Subcutaneous adipose tissue (tissue), 4 donors: ENCODE measurements around the gene ZG16B. TPM values are rescaled to one million over a fixed set of nuclear protein-coding genes. Genes with fewer than 3 reads are reported as not detected.

Experiments used
- total RNA-seq, 4 donors: library from RNA; depleted of rRNA; stranded (reverse); fragments of >200 nt; gene quantifications; one replicate each; pipeline ENCODE4 v1.1.0, GENCODE V29; 2016
- TF ChIP-seq, protein P1 (sequence below): fragments of 450-650 bp; IDR thresholded peaks from one replicate; pipeline ENCODE4 v1.5.1; 2016; ENCODE audit warnings: low read depth, mild to moderate bottlenecking, control low read depth, antibody characterized with exemption, moderate library complexity

The ZG16B gene
- total RNA-seq, 4 donors from 2014 or later, result 3.1 TPM; not detected in 3

DNA sequence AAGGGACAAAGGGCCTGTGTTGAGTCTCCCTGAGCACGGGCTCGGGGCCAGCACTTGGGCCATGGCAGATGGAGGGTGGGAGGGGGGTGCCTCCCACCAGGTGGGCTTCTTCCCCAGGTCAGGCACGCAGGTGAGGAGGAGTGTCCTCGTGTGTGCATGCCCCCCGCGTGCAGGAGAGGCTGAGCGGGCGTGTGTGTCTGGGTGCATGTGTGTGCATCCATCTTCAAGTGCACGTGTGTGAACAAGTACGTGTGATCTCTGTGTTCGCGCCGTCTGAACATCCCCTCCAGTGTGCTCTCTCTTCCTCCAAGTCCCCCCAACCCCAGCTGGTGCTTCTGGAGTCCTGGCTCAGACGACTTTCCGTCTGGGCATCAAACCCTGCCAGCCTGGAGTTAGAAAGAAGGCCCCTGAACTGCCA is 2.7 kb upstream of the ZG16B start:
- TF ChIP-seq, protein P1, sequence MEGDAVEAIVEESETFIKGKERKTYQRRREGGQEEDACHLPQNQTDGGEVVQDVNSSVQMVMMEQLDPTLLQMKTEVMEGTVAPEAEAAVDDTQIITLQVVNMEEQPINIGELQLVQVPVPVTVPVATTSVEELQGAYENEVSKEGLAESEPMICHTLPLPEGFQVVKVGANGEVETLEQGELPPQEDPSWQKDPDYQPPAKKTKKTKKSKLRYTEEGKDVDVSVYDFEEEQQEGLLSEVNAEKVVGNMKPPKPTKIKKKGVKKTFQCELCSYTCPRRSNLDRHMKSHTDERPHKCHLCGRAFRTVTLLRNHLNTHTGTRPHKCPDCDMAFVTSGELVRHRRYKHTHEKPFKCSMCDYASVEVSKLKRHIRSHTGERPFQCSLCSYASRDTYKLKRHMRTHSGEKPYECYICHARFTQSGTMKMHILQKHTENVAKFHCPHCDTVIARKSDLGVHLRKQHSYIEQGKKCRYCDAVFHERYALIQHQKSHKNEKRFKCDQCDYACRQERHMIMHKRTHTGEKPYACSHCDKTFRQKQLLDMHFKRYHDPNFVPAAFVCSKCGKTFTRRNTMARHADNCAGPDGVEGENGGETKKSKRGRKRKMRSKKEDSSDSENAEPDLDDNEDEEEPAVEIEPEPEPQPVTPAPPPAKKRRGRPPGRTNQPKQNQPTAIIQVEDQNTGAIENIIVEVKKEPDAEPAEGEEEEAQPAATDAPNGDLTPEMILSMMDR, result no peak

DNA sequence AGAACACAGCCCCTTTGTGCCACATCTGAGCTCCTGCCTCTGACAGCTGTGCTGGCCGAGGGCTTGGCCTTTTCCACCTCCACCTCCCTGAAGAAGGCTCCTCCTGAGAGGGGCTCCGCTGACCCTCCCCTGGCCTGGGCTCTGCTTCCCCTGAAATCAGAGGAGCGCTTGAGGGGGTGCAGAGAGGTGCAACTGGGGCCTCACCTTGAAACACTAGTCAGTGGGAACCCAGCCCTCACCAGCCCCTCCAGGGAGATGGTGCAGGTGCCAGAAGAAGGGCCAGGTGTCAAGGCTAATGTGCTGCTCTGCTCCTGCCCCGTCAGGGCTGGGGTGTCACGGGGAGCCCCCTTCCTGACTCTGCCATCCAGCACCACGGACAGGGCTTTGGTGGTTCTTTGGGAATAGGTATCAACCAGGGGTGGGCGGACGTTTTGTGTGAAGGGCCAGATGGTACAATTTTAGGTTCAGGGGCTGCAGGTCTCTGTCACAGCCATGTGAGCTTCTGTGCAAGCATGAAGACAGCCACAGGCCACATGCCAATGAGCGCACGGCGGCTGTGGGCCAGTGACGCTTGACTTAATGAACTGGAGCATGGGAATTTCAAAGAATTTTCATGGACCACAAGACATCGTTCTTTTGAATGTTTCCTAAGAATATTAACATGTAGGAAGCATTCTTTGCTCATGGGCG is 2.1 kb upstream of the ZG16B start:
- TF ChIP-seq, protein P1, result no peak

DNA sequence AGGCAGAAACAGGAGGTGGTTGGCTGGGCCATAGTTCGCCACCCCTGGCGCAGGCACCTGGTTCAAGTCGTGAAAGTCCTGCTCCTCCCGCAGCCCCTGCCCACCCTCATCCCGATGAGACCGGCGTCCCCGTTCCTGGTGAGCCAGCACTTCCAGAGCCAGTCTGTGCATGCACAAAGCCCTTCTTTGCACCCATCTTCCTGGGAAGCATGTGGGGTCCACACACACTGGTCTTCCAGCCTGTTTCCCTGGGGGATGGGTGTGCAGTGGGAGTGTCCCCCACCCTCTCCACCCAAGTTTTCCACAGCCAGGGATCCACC is 1.6 kb upstream of the ZG16B start:
- TF ChIP-seq, protein P1, result no peak

DNA sequence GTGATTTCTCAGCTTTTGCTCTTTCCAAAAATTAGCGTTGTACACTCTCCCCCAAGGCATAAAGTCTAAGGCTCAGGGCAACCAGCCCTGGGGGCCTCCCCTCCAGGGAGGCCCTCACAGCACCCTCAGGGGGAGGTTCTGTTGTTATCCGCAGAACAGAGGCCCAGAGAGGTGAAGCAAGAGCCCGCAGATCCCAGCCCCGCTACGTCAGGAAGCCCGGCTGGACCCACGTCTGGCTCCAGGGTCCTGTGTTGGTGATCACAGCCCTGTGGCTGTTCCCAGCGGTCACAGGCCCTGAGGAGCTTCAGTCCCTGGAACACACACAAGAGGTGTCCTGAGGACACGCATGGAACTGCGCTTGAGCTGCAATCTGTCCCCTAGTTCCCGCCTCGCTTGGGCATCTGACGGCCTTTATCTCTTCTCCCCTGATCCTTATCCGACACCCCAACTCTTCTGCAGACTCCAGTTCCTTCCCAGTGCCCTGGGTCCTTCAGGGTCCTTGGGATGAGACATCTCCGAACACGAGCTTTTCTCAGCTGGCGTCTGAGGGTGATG is 1.1 kb upstream of the ZG16B start:
- TF ChIP-seq, protein P1, result no peak

DNA sequence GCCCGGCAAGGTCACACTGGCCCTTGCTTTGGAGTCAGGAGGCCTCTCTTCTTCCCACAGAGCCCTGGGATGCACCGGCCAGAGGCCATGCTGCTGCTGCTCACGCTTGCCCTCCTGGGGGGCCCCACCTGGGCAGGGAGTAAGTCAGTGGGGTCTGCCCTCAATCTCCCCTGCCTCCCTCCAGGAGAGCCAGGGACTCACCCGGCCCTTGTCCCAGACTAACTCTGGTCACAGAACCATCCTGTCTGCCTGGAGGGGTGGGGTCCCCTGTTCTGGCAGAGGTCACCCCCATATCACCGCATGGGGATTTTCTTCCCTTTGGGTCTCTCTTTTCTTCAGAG is 222 bp downstream of the ZG16B start:
- TF ChIP-seq, protein P1, result no peak

DNA sequence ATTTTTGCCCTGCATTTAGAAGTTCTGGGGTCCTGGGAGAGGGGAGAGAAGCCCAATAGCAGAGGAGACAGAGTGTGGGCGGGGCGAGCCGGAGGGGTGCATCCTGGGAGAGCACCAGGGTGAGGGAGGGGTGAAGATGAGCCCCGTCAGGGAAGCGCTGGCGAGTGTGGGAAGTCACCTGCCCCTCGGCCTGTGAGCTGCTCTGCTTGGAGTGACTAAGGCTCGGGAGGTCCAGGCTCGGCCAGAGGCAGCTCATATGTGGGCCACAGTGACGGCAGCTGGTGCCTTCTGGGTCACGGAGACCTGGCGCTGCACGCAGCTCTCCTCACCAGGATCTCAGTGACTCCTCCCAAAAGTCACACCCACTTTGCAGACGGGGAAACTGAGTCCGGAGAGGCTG is 1.1 kb downstream of the ZG16B start:
- TF ChIP-seq, protein P1, result no peak

DNA sequence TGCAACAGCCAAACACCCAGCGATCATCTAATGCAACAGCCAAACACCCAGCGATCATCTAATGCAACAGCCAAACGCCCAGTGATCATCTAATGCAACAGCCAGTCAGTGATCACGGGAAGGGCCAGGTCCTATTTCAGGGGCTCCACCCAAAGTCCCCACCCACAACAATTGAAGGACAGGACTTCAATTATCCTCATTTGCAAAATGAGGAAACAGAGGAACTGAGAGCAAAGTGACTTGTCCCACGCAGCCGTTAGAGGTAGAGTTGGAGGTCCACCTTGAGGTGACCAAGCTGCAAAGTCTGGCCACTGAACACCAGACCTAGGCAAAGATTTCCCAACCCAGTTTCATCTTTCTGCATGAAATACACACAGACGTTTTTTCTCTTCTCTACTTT is 3.7 kb downstream of the ZG16B start:
- TF ChIP-seq, protein P1, result no peak
